Ishikawa (cell line): Measurements from ENCODE around the gene FAM50A.

Source experiments
- YY1 ChIP-seq: IDR thresholded peaks from 2 replicates; pipeline ENCODE4 v1.6.1; 2012; ENCODE audit warnings: low read depth
- TF ChIP-seq, protein P1 (sequence below): IDR thresholded peaks from 2 replicates; pipeline ENCODE4 v1.6.1; 2012; ENCODE audit warnings: low read depth, mild to moderate bottlenecking

DNA sequence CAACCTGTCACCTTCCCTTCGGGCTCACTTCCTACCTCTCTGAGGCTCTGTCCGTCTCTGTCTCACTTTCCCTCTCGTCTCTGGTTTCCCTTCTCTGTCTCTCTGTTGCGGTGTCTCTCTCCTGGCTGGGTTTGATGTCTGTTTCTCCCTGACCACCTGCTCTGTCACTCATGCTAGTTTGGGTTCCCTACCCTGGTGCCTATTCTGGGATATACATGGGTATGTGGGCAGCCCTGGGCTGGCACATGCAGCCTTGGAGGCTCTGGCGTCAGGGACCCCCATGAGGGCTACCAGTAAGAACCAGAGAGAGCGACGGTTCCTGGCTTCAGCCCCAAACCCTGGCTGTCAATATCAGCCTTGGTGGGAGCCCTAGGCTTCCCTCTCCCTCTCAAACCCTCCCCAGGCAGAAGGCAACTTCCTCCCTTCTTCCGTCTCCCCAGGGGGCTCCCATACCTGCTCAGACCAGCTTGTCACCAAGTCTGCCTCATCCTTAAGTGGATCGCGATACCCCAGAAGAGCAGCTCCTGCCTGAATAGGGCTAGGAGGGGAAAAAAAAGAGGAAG lies 35.2 kb upstream of the FAM50A start:
- TF ChIP-seq, protein P1, sequence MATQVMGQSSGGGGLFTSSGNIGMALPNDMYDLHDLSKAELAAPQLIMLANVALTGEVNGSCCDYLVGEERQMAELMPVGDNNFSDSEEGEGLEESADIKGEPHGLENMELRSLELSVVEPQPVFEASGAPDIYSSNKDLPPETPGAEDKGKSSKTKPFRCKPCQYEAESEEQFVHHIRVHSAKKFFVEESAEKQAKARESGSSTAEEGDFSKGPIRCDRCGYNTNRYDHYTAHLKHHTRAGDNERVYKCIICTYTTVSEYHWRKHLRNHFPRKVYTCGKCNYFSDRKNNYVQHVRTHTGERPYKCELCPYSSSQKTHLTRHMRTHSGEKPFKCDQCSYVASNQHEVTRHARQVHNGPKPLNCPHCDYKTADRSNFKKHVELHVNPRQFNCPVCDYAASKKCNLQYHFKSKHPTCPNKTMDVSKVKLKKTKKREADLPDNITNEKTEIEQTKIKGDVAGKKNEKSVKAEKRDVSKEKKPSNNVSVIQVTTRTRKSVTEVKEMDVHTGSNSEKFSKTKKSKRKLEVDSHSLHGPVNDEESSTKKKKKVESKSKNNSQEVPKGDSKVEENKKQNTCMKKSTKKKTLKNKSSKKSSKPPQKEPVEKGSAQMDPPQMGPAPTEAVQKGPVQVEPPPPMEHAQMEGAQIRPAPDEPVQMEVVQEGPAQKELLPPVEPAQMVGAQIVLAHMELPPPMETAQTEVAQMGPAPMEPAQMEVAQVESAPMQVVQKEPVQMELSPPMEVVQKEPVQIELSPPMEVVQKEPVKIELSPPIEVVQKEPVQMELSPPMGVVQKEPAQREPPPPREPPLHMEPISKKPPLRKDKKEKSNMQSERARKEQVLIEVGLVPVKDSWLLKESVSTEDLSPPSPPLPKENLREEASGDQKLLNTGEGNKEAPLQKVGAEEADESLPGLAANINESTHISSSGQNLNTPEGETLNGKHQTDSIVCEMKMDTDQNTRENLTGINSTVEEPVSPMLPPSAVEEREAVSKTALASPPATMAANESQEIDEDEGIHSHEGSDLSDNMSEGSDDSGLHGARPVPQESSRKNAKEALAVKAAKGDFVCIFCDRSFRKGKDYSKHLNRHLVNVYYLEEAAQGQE, result no peak
- TF ChIP-seq YY1, result no peak
